Calu3 (cell line): ENCODE measurements around the gene PCED1B. TPM values are rescaled to one million over a fixed set of nuclear protein-coding genes. Genes with fewer than 3 reads are reported as not detected.

ENCODE experiments used
- BruUV-seq: library from RNA; stranded (reverse); fragments of 400-500 nt; replicated peaks from 2 replicates; lab custom pipeline; 2021; lab: Mats Ljungman, UMichigan
- CTCF ChIA-PET: fragments of 300-600 bp; sonication (Branson Sonifier 250); formaldehyde crosslinking; loops from one replicate; lab custom pipeline; 2022; ENCODE audit warnings: antibody characterized with exemption; lab: Charles Lee
- DNase-seq: peaks from one replicate; pipeline ENCODE4 v3.0.0; 2022
- H3K27ac Mint-ChIP-seq: one replicate; pipeline ENCODE4 v1.8.0; 2022; ENCODE audit warnings: mixed read lengths; ENCODE audit not compliant: unreplicated experiment
- H3K27me3 Mint-ChIP-seq: one replicate; pipeline ENCODE4 v1.8.0; 2022; ENCODE audit warnings: mixed read lengths; ENCODE audit not compliant: unreplicated experiment
- H3K36me3 Mint-ChIP-seq: one replicate; pipeline ENCODE4 v1.8.0; 2022; ENCODE audit warnings: mild to moderate bottlenecking, moderate library complexity, mixed read lengths; ENCODE audit not compliant: insufficient read depth, unreplicated experiment
- H3K4me1 Mint-ChIP-seq: one replicate; pipeline ENCODE4 v1.8.0; 2022; ENCODE audit warnings: mild to moderate bottlenecking, low read depth, mixed read lengths; ENCODE audit not compliant: unreplicated experiment
- H3K4me3 Mint-ChIP-seq: one replicate; pipeline ENCODE4 v1.8.0; 2022; ENCODE audit warnings: mild to moderate bottlenecking, low read depth, moderate library complexity, mixed read lengths; ENCODE audit not compliant: unreplicated experiment
- H3K9me3 Mint-ChIP-seq: one replicate; pipeline ENCODE4 v1.8.0; 2022; ENCODE audit warnings: low read depth, mixed read lengths; ENCODE audit not compliant: unreplicated experiment
- intact Hi-C: fragments of 100-400 bp; cut with micrococcal nuclease; formaldehyde crosslinking; loops from one replicate; pipeline ENCODE4 v1.10.0; 2022; ENCODE audit not compliant: unreplicated experiment
- total RNA-seq: library from RNA; stranded (reverse); gene quantifications from 2 replicates; pipeline ENCODE4 v1.2.3, GENCODE V29; 2022
- TF ChIP-seq, protein P1 (sequence below): fragments of 200-600 bp; IDR thresholded peaks from one replicate; pipeline ENCODE4 v1.8.0; 2022; ENCODE audit warnings: antibody characterized with exemption; ENCODE audit not compliant: unreplicated experiment

PCED1B gene
- total RNA-seq, 1 experiment from 2014 or later = 4.1 TPM

DNA sequence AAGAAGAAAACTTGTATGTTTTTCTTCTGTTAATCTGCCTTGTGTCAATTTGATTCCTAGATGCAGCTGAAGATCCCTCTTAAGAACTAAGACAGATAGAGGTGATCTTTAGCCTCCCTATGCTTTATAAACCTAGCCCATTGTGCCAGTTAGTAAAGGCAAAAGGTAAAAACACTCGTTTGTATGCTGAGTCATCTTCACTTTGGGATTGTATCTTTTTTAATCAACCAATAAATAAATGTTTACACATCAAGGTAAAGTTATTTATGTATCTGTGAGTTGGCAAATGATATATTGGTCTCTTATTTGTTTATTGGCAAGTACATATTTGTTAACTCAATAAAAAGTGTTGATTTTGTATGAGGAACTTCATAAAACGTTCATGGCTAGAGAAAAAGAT lies 166.2 kb downstream of the PCED1B start:
- no peaks in the 10 kb centered on the region for H3K36me3 Mint-ChIP-seq
- no peak for DNase-seq
- no peaks in the 10 kb centered on the region for H3K27me3 Mint-ChIP-seq
- H3K27ac Mint-ChIP-seq = no peak overlapping the region
- no peaks in the 10 kb centered on the region for H3K9me3 Mint-ChIP-seq
- intact Hi-C loops = no loop called here
- TF ChIP-seq, protein P1, sequence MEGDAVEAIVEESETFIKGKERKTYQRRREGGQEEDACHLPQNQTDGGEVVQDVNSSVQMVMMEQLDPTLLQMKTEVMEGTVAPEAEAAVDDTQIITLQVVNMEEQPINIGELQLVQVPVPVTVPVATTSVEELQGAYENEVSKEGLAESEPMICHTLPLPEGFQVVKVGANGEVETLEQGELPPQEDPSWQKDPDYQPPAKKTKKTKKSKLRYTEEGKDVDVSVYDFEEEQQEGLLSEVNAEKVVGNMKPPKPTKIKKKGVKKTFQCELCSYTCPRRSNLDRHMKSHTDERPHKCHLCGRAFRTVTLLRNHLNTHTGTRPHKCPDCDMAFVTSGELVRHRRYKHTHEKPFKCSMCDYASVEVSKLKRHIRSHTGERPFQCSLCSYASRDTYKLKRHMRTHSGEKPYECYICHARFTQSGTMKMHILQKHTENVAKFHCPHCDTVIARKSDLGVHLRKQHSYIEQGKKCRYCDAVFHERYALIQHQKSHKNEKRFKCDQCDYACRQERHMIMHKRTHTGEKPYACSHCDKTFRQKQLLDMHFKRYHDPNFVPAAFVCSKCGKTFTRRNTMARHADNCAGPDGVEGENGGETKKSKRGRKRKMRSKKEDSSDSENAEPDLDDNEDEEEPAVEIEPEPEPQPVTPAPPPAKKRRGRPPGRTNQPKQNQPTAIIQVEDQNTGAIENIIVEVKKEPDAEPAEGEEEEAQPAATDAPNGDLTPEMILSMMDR = no peak
- no TSS peak for BruUV-seq
- CTCF ChIA-PET = no interaction called here
- H3K4me1 Mint-ChIP-seq = peaks cover 34% of the 10 kb centered on the region
- H3K4me3 Mint-ChIP-seq = no peak overlapping the region

DNA sequence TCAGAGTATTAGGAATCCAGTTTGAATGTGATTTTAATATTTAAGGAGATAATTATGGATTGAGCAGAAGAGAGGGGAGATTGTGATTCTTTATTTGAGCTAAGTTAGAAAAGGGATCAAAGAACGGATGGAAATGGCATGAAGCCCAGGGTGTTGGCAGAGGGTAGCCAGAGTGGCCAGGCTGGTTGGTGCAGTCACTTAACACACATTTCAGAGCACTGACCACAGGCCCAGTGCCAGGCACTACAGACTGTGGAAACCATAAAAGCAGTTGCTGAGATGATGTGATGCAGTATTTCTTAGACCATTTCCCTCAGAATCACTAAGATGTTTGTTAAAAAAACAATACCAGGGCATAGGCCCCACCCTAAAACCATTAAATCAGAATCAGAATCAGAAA lies 168.0 kb downstream of the PCED1B start:
- Mint-ChIP-seq H3K27ac (peak overlapping the region; percentile 66), H3K27me3 (no peaks in the 10 kb centered on the region), H3K4me1 (peaks cover 35% of the 10 kb centered on the region), H3K9me3 (peaks cover 4% of the 10 kb centered on the region), H3K4me3 (no peak overlapping the region), H3K36me3 (no peaks in the 10 kb centered on the region)
- TF ChIP-seq, protein P1 = no peak
- DNase-seq = peak; percentile 61
- intact Hi-C loops = no loop called here
- CTCF ChIA-PET = interaction anchor here (0.5 kb wide), 1 partner anchor 350 kb away, joined by 3 read pairs; no protein-coding TSS in a partner anchor
- no TSS peak for BruUV-seq

DNA sequence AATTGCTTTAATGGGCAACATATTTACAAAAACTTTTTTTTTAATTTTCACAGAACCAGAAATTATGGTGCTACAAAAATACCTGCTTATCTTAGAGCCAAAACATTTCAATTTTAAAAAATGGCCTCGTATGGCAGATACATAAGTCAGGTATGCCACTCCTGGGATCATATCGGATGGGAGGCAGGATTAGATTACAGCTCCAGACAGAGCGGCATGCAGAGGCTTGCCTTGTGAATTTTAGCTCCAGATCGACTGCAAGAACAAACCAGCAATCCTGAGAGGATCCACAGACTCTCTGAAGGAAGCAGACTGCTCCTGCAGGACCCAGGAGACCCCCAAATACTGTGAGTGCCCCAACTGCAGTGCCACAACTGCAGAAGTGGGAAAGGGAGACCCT lies 169.7 kb downstream of the PCED1B start:
- no peak for DNase-seq
- no peak overlapping the region for H3K4me3 Mint-ChIP-seq
- peaks cover 43% of the 10 kb centered on the region for H3K4me1 Mint-ChIP-seq
- peaks cover 4% of the 10 kb centered on the region for H3K9me3 Mint-ChIP-seq
- CTCF ChIA-PET = interaction anchor here (0.6 kb wide), 1 partner anchor 32 kb away, joined by 3 read pairs; no protein-coding TSS in a partner anchor
- no TSS peak for BruUV-seq
- TF ChIP-seq, protein P1 = no peak
- H3K36me3 Mint-ChIP-seq = no peaks in the 10 kb centered on the region
- intact Hi-C loops = no loop called here
- H3K27me3 Mint-ChIP-seq = no peaks in the 10 kb centered on the region
- no peak overlapping the region for H3K27ac Mint-ChIP-seq

DNA sequence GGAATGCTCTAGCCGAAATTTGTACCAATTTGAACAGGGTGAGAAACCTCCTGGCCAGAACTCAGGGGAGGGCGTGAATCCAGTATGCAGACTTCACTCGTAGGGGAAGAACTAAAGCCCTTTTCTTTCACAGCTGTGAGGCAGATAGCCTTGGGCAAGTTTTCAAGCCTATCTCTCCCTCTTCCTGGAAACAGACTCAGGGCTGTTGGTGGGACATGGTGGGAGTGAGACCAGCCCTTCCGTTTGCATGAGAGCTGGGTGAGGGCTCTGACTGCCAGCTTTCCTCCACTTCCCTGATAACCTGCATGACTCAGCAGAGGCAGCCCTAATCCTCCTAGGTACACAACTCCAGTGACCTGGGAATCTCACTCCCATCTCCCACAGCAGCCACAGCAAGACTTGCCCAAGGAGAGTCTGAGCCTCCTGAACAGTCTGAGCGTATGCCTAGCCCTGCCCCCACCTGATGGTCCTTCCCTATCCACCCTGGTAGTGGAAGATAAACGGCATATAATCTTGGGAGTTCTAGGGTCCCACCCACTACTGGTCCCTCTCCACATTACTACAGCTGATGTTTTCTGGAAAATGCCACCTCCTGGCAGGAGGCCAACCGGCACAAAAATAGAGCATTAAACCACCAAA lies 170.4 kb downstream of the PCED1B start:
- Mint-ChIP-seq H3K36me3 (no peaks in the 10 kb centered on the region), H3K27ac (no peak overlapping the region), H3K27me3 (no peaks in the 10 kb centered on the region), H3K4me3 (no peak overlapping the region), H3K4me1 (peaks cover 42% of the 10 kb centered on the region), H3K9me3 (peaks cover 4% of the 10 kb centered on the region)
- peak; percentile 9 for DNase-seq
- intact Hi-C loops = no loop called here
- no TSS peak for BruUV-seq
- TF ChIP-seq, protein P1 = no peak
- CTCF ChIA-PET = interaction anchor here (0.6 kb wide), 1 partner anchor 31 kb away, joined by 3 read pairs; no protein-coding TSS in a partner anchor
